Osteoblast (primary cell): ENCODE results near the gene NISCH. TPM values are rescaled to one million over a fixed set of nuclear protein-coding genes. Genes with fewer than 3 reads are reported as not detected.

ENCODE experiments used
- DNase-seq: peaks from one replicate; pipeline ENCODE4 v3.0.0; 2011; ENCODE audit warnings: low spot score, mixed read lengths; ENCODE audit not compliant: insufficient read length; ENCODE audit errors: missing footprints
- H2AFZ ChIP-seq: 2 replicates; pipeline ENCODE4 v1.6.0; 2011; ENCODE audit warnings: mild to moderate bottlenecking, low read length
- H3K27ac ChIP-seq: 2 replicates; pipeline ENCODE4 v1.5.1; 2011; ENCODE audit warnings: mild to moderate bottlenecking, low read depth, low read length, moderate library complexity
- H3K27me3 ChIP-seq: 2 replicates; pipeline ENCODE4 v1.6.0; 2012; ENCODE audit warnings: mild to moderate bottlenecking, control low read depth, inconsistent platforms, low read length, moderate library complexity; ENCODE audit not compliant: insufficient read depth
- H3K36me3 ChIP-seq: 2 replicates; pipeline ENCODE4 v1.5.1; 2011; ENCODE audit warnings: mild to moderate bottlenecking, low read length, control low read depth, moderate library complexity; ENCODE audit not compliant: insufficient read depth
- H3K4me1 ChIP-seq: 2 replicates; pipeline ENCODE4 v1.5.1; 2011; ENCODE audit warnings: mild to moderate bottlenecking, low read length, control low read depth, moderate library complexity; ENCODE audit not compliant: insufficient read depth
- H3K4me2 ChIP-seq: 2 replicates; pipeline ENCODE4 v1.6.0; 2011; ENCODE audit warnings: mild to moderate bottlenecking, low read length; ENCODE audit not compliant: insufficient read depth
- H3K4me3 ChIP-seq: fragments of 200-600 bp; sonication (generic); 3 replicates; pipeline ENCODE4 v1.5.1; 2012; ENCODE audit warnings: mild to moderate bottlenecking, low read length, inconsistent platforms; ENCODE audit not compliant: insufficient read depth
- H3K79me2 ChIP-seq: 2 replicates; pipeline ENCODE4 v1.6.0; 2012; ENCODE audit warnings: mild to moderate bottlenecking, low read length, control low read depth, inconsistent platforms; ENCODE audit not compliant: insufficient read depth
- H3K9me3 ChIP-seq: 2 replicates; pipeline ENCODE4 v1.5.1; 2011; ENCODE audit warnings: low read depth, low read length, control low read depth
- H4K20me1 ChIP-seq: 2 replicates; pipeline ENCODE4 v1.6.0; 2012; ENCODE audit warnings: mild to moderate bottlenecking, low read length, control low read depth; ENCODE audit not compliant: insufficient read depth
- CTCF ChIP-seq: IDR thresholded peaks from 2 replicates; pipeline ENCODE4 v1.5.1; 2011; ENCODE audit warnings: mild to moderate bottlenecking, low read depth, low read length, moderate library complexity; ENCODE audit errors: extremely low read depth
- total RNA-seq: library from RNA; depleted of rRNA; stranded (reverse); fragments of >200 nt; gene quantifications from 2 replicates; pipeline ENCODE4 v1.2.3, GENCODE V29; 2012

Gene NISCH
- total RNA-seq, 1 donor, result 83.2 TPM

GRCh38 chr3:52458770-52459545 is 3.6 kb downstream of the NISCH start:
- Histone ChIP-seq H3K4me2 (no peak overlapping the region), H3K27ac (no peak overlapping the region), H2AFZ (no peak overlapping the region), H3K4me1 (peaks cover 19% of the 10 kb centered on the region), H4K20me1 (peaks cover 42% of the 10 kb centered on the region), H3K4me3 (no peak overlapping the region), H3K79me2 (peaks cover 72% of the 10 kb centered on the region), H3K27me3 (no peaks in the 10 kb centered on the region), H3K36me3 (peaks cover 53% of the 10 kb centered on the region), H3K9me3 (no peaks in the 10 kb centered on the region)
- DNase-seq, result no peak
- no peak for TF ChIP-seq CTCF

- Histone ChIP-seq H3K4me1 (peaks cover 22% of the 10 kb centered on the region), H3K27ac (no peak overlapping the region), H3K27me3 (no peaks in the 10 kb centered on the region), H4K20me1 (peaks cover 51% of the 10 kb centered on the region), H3K4me2 (no peak overlapping the region), H3K4me3 (no peak overlapping the region), H3K9me3 (no peaks in the 10 kb centered on the region), H2AFZ (no peak overlapping the region), H3K36me3 (peaks cover 58% of the 10 kb centered on the region), H3K79me2 (peaks cover 72% of the 10 kb centered on the region)
- TF ChIP-seq CTCF, result no peak
- DNase-seq, result no peak
These were observed 6.5 kb downstream of the NISCH start for GRCh38 chr3:52461874-52462273.

- TF ChIP-seq CTCF, result no peak
- Histone ChIP-seq H3K4me1 (peaks cover 23% of the 10 kb centered on the region), H4K20me1 (peaks cover 37% of the 10 kb centered on the region), H3K4me3 (no peak overlapping the region), H3K9me3 (no peaks in the 10 kb centered on the region), H3K27me3 (no peaks in the 10 kb centered on the region), H3K79me2 (peaks cover 68% of the 10 kb centered on the region), H3K27ac (no peak overlapping the region), H3K36me3 (peaks cover 46% of the 10 kb centered on the region), H3K4me2 (no peak overlapping the region), H2AFZ (no peak overlapping the region)
- no peak for DNase-seq
These were observed 8.0 kb downstream of the NISCH start for GRCh38 chr3:52463416-52463815.

GRCh38 chr3:52468336-52468735 is 12.9 kb downstream of the NISCH start:
- DNase-seq, result peak; percentile 84
- peaks cover 41% of the 10 kb centered on the region for H4K20me1 ChIP-seq
- H3K27me3 ChIP-seq, result no peaks in the 10 kb centered on the region
- H2AFZ ChIP-seq, result no peak overlapping the region
- H3K79me2 ChIP-seq, result peaks cover 65% of the 10 kb centered on the region
- no peak overlapping the region for H3K4me2 ChIP-seq
- H3K9me3 ChIP-seq, result no peaks in the 10 kb centered on the region
- H3K27ac ChIP-seq, result no peak overlapping the region
- H3K36me3 ChIP-seq, result peaks cover 37% of the 10 kb centered on the region
- peaks cover 25% of the 10 kb centered on the region for H3K4me1 ChIP-seq
- no peak overlapping the region for H3K4me3 ChIP-seq
- no peak for TF ChIP-seq CTCF
